Activated T-helper 1 cell treated with anti-CD3 and anti-CD28 coated beads, Interleukin-12 subunit alpha, Interleukin-12 subunit beta, Interleukin-2, Interleukin-4 antibody, amounts not matched to agents 30 ng/mL and 10 ng/mL and 1 ng/mL, durations not matched to agents 14 hours and 24 hours and 36 hours (primary cell): Measurements from ENCODE around the gene ZBTB25. TPM values are rescaled to one million over a fixed set of nuclear protein-coding genes. Genes with fewer than 3 reads are reported as not detected.
A peak's percentile ranks its signal among the peaks of the same experiment; 100 is the strongest.

Experiments used
- DNase-seq: peaks from one replicate; pipeline ENCODE4 v3.0.0; 2021; ENCODE audit warnings: low spot score
- H3K27ac Mint-ChIP-seq: one replicate; pipeline ENCODE4 v1.8.0; 2021; ENCODE audit warnings: mild to moderate bottlenecking, mixed read lengths
- H3K27me3 Mint-ChIP-seq: one replicate; pipeline ENCODE4 v1.8.0; 2022; ENCODE audit warnings: mild to moderate bottlenecking, moderate library complexity, mixed read lengths; ENCODE audit not compliant: insufficient read depth
- H3K36me3 Mint-ChIP-seq: one replicate; pipeline ENCODE4 v1.8.0; 2021; ENCODE audit warnings: low read depth, mixed read lengths
- H3K4me1 Mint-ChIP-seq: one replicate; pipeline ENCODE4 v1.8.0; 2021; ENCODE audit warnings: low read depth, mixed read lengths
- H3K4me3 Mint-ChIP-seq: one replicate; pipeline ENCODE4 v1.8.0; 2021; ENCODE audit warnings: mild to moderate bottlenecking, moderate library complexity, mixed read lengths
- H3K9me3 Mint-ChIP-seq: one replicate; pipeline ENCODE4 v1.8.0; 2021; ENCODE audit warnings: mixed read lengths
- intact Hi-C: fragments of 100-400 bp; cut with micrococcal nuclease; formaldehyde crosslinking; loops from one replicate; pipeline ENCODE4 v1.15.1; 2024
- total RNA-seq: library from RNA; stranded (reverse); gene quantifications from 2 replicates; pipeline ENCODE4 v1.2.3, GENCODE V29; 2022

ZBTB25 gene
- total RNA-seq, 1 donor from 2014 or later = 19.6 TPM

GRCh38 chr14:64508215-64508776, 4.7 kb upstream of the ZBTB25 start:
- Mint-ChIP-seq H3K27me3 (peaks cover 2% of the 10 kb centered on the region), H3K27ac (peak overlapping the region; percentile 76), H3K4me1 (peaks cover 69% of the 10 kb centered on the region), H3K4me3 (peak overlapping the region; percentile 97), H3K9me3 (no peaks in the 10 kb centered on the region), H3K36me3 (peaks cover 22% of the 10 kb centered on the region)
- no peak for DNase-seq
- intact Hi-C loops = loop anchor here (1.0 to 10.0 kb wide), 7 partner anchors 120 to 1999 kb away; partner anchors contain the start of genes GPHN, MTHFD1, PPP2R5E and WDR89

DNA sequence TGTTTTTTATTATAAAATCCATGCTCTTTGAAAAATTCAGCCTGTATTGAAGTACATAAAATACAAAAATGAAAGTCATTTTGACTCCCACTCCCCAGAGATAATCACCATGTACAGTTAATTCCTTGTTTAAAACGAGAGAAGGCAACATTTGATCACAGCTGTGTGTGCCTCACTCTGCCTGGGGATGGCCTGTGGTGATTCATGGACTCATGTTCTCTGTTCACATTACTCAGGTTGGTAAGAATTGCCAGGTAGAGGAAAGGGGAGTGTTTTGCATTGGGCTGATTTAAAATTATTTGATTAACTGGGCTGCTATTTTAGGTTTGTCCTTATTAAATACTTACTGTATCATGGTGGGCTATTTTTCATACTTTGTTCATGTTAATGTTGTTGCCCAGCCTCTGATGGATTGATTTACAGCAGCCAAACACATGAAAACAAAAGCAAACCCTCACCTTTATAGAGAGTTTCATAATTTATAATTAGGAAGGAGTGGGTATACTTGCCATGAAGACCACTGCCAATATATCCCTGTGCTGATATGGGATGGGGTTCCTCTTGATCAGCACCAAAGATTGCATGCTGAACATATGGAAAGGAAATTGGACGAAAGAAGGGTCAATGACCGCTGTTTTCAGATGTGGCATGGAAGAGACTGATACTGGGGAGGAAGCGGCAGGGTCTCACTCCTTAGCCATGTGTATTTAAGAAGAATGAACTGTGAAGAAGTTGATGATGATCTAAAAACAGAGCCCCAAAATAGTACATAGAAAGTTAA, 3.9 kb upstream of the ZBTB25 start:
- H3K4me3 Mint-ChIP-seq = peak overlapping the region; percentile 97
- H3K9me3 Mint-ChIP-seq = no peaks in the 10 kb centered on the region
- DNase-seq = no peak
- H3K27me3 Mint-ChIP-seq = peaks cover 2% of the 10 kb centered on the region
- peaks cover 73% of the 10 kb centered on the region for H3K4me1 Mint-ChIP-seq
- intact Hi-C loops = loop anchor here (1.0 to 10.0 kb wide), 7 partner anchors 119 to 2000 kb away; partner anchors contain the start of genes GPHN, MTHFD1, PPP2R5E and WDR89
- H3K36me3 Mint-ChIP-seq = peaks cover 26% of the 10 kb centered on the region
- H3K27ac Mint-ChIP-seq = peak overlapping the region; percentile 99

GRCh38 chr14:64506721-64507120, 3.1 kb upstream of the ZBTB25 start:
- H3K36me3 Mint-ChIP-seq = peaks cover 27% of the 10 kb centered on the region

DNA sequence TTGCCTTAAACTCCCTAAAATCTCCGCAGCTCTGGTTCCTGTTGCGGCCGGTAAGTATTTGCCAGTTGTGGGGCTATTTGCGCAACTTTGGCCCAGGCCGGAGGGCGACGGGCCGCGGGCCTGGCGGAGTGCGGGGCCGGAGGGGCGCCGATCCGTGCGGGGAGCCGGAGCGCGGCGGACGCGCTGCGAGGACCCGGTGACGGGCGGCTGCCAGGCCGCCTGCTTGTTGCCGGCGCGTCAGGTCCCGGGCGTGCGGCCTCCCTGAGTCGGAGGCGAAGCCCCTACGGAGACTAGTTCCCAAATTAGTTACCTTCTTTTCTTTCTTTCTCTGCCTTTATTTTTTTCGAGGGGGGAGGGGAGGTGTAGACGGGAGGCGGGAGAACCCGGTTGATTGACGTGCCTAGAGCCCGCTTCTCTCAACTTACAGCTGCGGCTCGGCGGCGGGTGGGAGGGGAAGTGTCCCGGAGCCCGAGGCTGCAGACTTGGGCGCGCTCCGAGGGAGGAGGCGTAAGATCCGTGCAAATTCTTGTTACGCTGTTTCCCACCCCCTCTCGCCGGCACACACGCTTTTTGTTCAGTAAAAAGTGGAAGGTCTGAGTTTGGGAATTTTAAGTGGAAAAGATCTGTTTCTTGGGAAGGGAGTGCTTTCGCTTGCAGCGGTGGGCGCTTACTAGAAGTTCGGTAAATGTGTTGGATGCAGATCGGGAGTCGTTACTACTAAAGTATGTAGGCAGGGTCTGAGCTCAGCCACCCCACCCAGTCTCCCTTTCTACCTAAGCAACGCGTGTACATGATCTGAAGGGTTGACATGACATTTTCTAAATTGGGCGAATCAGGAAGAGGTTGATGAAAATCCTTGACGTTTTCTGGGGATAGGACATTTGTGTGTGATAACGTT, 1.5 kb upstream of the ZBTB25 start:
- intact Hi-C loops = loop anchor here (1.0 to 10.0 kb wide), 7 partner anchors 330 to 2002 kb away; partner anchors contain the start of genes CHURC1, GPHN, MAX and PPP2R5E
- peak overlapping the region; percentile 97 for H3K4me3 Mint-ChIP-seq
- peaks cover 26% of the 10 kb centered on the region for H3K36me3 Mint-ChIP-seq
- H3K27me3 Mint-ChIP-seq = peaks cover 2% of the 10 kb centered on the region
- peak overlapping the region; percentile 99 for H3K27ac Mint-ChIP-seq
- H3K4me1 Mint-ChIP-seq = peaks cover 72% of the 10 kb centered on the region
- peak; percentile 79 for DNase-seq
- H3K9me3 Mint-ChIP-seq = no peaks in the 10 kb centered on the region

More at GRCh38 chr14:64506721-64507120, 3.1 kb upstream of the ZBTB25 start:
- peaks cover 2% of the 10 kb centered on the region for H3K27me3 Mint-ChIP-seq
- H3K4me3 Mint-ChIP-seq = peak overlapping the region; percentile 97
- H3K27ac Mint-ChIP-seq = peak overlapping the region; percentile 99
- H3K9me3 Mint-ChIP-seq = no peaks in the 10 kb centered on the region
- DNase-seq = no peak
- peaks cover 74% of the 10 kb centered on the region for H3K4me1 Mint-ChIP-seq
- intact Hi-C loops = loop anchor here (5.0 to 10.0 kb wide), 5 partner anchors 332 to 2001 kb away; partner anchors contain the start of genes GPHN and PPP2R5E

DNA sequence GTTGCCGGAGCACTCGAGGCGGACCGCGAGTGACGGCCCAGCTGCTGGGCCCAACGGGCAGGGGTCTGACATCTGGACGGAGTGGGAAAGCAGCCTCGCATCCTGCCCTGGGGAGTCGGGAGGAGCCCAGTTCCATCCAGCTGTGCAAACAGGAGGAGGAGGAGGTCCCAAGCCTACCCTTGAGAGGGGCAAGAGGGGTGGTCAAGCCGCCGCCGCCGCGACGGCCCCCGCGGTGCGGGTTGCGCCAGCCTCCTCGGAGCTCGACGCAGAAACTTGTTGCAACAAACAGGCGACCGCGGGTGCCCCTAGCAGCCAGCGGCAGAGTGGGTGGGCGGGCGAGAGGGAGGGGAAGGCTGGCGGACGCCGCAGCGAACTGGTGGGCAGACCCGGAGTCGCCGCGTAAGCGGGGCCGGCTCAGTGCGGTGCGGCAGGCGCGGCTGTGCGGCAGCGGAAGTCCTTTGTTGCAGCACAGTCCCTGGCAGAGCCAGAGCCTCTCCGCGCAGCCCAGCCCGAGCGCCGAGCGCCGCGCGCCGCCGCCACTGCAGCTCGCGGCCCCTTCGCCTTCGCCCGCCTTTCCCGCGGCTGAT, 765 bp upstream of the ZBTB25 start, which contains the start of gene ZBTB1:
Gene ZBTB1, plus strand, starts transcription at position 461 of the 587 bp plus-strand sequence. CDS start 16,735 bp downstream, outside the sequence.
- Mint-ChIP-seq H3K9me3 (no peaks in the 10 kb centered on the region), H3K4me1 (peaks cover 74% of the 10 kb centered on the region), H3K27me3 (peaks cover 2% of the 10 kb centered on the region), H3K36me3 (peaks cover 31% of the 10 kb centered on the region), H3K4me3 (peak within 1 kb of the TSS; percentile 97), H3K27ac (peak within 1 kb of the TSS; percentile 100)
- intact Hi-C loops = loop anchor here (5.0 to 10.0 kb wide), 4 partner anchors 330 to 1030 kb away; partner anchors contain the start of genes MAX and PPP2R5E
- DNase-seq = peak; percentile 79

DNA sequence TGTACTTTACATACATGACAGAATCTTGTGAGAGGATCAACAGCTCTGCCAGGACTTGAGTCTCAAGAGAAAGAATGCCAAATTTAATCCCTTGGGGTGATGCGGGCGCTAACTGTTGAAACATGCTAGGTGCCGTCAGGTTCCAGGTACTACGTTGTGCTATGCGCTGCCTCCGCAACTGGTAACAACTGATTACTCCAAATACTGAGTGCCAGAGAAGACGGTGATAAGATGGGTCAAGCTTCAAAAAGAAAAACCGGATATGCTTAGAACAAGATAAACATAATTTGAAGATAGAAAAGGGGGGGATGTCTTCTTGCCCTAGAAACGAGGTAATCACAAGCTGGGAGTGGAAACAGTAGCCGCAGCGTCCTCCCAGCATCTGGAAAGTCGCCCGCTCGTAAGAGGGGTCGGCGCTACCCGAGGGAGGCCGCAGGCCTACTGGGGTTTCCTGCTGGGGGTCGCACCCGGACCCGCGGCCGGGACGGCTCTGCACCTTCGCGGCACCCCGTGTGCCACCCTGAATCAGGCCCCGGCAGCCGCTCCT, 678 bp downstream of the ZBTB25 start:
- intact Hi-C loops = loop anchor here (1.0 to 10.0 kb wide), 10 partner anchors 8 to 1028 kb away; partner anchors contain the start of genes HSPA2, MAX, MTHFD1 and PPP2R5E
- DNase-seq = no peak
- peaks cover 61% of the 10 kb centered on the region for H3K4me1 Mint-ChIP-seq
- H3K4me3 Mint-ChIP-seq = peak overlapping the region; percentile 96
- H3K36me3 Mint-ChIP-seq = peaks cover 33% of the 10 kb centered on the region
- H3K27ac Mint-ChIP-seq = peak overlapping the region; percentile 96
- peaks cover 2% of the 10 kb centered on the region for H3K27me3 Mint-ChIP-seq
- H3K9me3 Mint-ChIP-seq = no peaks in the 10 kb centered on the region

GRCh38 chr14:64502456-64502855, 1.2 kb downstream of the ZBTB25 start:
- Mint-ChIP-seq H3K4me1 (peaks cover 61% of the 10 kb centered on the region), H3K27ac (peak overlapping the region; percentile 96), H3K36me3 (peaks cover 35% of the 10 kb centered on the region), H3K9me3 (no peaks in the 10 kb centered on the region), H3K4me3 (peak overlapping the region; percentile 96), H3K27me3 (peaks cover 2% of the 10 kb centered on the region)
- intact Hi-C loops = loop anchor here (2.0 to 10.0 kb wide), 6 partner anchors 36 to 1028 kb away; partner anchors contain the start of genes MAX and PPP2R5E
- peak; percentile 8 for DNase-seq

DNA sequence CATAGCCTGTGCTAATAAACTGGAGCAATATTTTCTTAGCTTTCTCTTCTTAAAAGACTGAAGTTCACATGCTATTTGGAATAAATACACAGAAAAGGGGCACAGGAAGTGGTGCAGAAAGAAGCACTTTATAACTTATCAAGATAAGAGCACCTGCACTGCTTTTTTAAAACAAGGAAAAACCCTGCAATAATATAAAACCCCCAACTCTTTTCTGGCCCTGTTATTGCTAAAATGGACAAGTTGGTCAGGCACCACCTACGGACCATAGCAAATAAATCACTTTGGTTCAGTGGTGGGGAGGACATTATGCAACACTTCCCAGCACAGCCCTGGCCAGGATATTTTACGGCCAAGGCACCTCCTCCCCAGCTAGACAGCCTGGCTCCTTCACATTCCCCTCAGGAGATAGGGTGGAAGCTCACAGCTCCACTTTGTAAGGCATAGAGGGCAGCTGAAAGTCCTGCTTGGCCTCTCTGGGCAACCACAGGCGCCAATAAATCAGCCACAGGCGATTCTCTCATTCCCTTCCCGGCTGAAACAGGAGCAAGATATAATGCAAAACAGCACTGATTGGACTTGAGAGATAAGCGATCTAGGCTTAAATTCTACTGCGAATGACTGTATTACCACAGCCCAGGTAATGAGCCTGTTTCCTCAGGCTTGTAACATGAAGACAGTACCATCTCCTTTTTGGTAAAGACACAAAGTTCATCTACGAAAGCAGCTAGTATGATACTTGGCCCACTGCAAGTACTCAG, 2.0 kb downstream of the ZBTB25 start:
- intact Hi-C loops = loop anchor here (2.0 to 10.0 kb wide), 7 partner anchors 23 to 1027 kb away; partner anchors contain the start of genes MAX and PPP2R5E
- peaks cover 2% of the 10 kb centered on the region for H3K27me3 Mint-ChIP-seq
- peaks cover 37% of the 10 kb centered on the region for H3K36me3 Mint-ChIP-seq

GRCh38 chr14:64500088-64500487, 3.5 kb downstream of the ZBTB25 start:
- Mint-ChIP-seq H3K27ac (peak overlapping the region; percentile 66), H3K27me3 (peaks cover 2% of the 10 kb centered on the region), H3K9me3 (no peaks in the 10 kb centered on the region), H3K4me1 (peaks cover 48% of the 10 kb centered on the region), H3K4me3 (peak overlapping the region; percentile 76), H3K36me3 (peaks cover 35% of the 10 kb centered on the region)
- DNase-seq = no peak
- intact Hi-C loops = loop anchor here (2.0 to 10.0 kb wide), 5 partner anchors 21 to 1025 kb away; partner anchors contain the start of genes MAX and PPP2R5E

More for the DNA sequence above, 2.0 kb downstream of the ZBTB25 start:
- Mint-ChIP-seq H3K4me1 (peaks cover 60% of the 10 kb centered on the region), H3K4me3 (peak overlapping the region; percentile 96), H3K9me3 (no peaks in the 10 kb centered on the region), H3K27ac (peak overlapping the region; percentile 96)
- no peak for DNase-seq

DNA sequence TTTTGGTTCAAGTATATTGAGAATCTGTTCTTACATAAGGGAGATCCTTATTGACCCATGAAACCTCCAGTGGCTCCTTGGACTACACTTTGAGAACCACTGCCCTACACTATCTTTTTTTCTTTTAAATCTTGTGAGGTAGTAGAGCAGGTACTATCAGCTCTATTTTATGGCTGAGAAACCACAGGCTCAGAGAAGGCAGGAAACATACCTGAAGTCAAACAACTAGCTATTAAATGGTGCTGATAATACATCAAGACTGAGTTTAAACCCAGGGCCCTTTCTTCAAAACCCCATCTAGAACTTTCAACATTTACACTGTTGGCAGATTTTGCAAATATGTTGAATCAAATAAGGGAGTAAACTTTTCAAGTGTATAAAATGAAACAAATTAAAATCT, 6.9 kb downstream of the ZBTB25 start:
- intact Hi-C loops = no loop called here
- Mint-ChIP-seq H3K27me3 (no peaks in the 10 kb centered on the region), H3K4me1 (peaks cover 52% of the 10 kb centered on the region), H3K9me3 (no peaks in the 10 kb centered on the region), H3K4me3 (no peak overlapping the region), H3K27ac (no peak overlapping the region), H3K36me3 (peaks cover 40% of the 10 kb centered on the region)
- no peak for DNase-seq

- H3K36me3 Mint-ChIP-seq = peaks cover 48% of the 10 kb centered on the region
- H3K4me1 Mint-ChIP-seq = peaks cover 53% of the 10 kb centered on the region
- DNase-seq = no peak
- H3K4me3 Mint-ChIP-seq = no peak overlapping the region
- no peaks in the 10 kb centered on the region for H3K9me3 Mint-ChIP-seq
- H3K27me3 Mint-ChIP-seq = no peaks in the 10 kb centered on the region
- intact Hi-C loops = no loop called here
- H3K27ac Mint-ChIP-seq = peak overlapping the region; percentile 18
Measured at GRCh38 chr14:64495252-64495651, 8.4 kb downstream of the ZBTB25 start.
